Adrenal gland (tissue), 5 donors: ENCODE results near the gene UACA.

Experiments
- CTCF ChIP-seq, 6 experiments: fragments of 450-650 bp in 4 of 6; fragments of 200-600 bp in 2 of 6; sonication (generic) in 1 of 6; IDR thresholded peaks; 1 replicate in 5 of 6; 2 replicates in 1 of 6; pipeline versions ENCODE4 v1.5.1 to v1.8.0; 2016 to 2021; ENCODE audit warnings: antibody characterized with exemption in 6 of 6, mild to moderate bottlenecking in 2 of 6, moderate library complexity in 1 of 6
- POLR2A ChIP-seq, 2 donors: fragments of 450-650 bp; IDR thresholded peaks; one replicate each; pipeline ENCODE4 v1.6.1; 2017; ENCODE audit warnings: antibody characterized with exemption in 2 of 2, mild to moderate bottlenecking in 2 of 2, moderate library complexity in 1 of 2
- donor health status: DM: no; HTN: no; CAD: no.

- TF ChIP-seq POLR2A (IDR thresholded peaks at IDR 0.05) = no peak
- peak in 3 of 6 experiments; percentile 17 to 35 (median 24) for TF ChIP-seq CTCF (IDR thresholded peaks at IDR 0.05)
Measured at GRCh38 chr15:70670680-70671079, 92.7 kb downstream of the UACA start.
